Central memory CD4-positive, alpha-beta T cell (primary cell): ENCODE data around the gene COL27A1.

Experiments
- DNase-seq: peaks from one replicate; pipeline ENCODE4 v3.0.0; 2022

COL27A1 gene

DNA sequence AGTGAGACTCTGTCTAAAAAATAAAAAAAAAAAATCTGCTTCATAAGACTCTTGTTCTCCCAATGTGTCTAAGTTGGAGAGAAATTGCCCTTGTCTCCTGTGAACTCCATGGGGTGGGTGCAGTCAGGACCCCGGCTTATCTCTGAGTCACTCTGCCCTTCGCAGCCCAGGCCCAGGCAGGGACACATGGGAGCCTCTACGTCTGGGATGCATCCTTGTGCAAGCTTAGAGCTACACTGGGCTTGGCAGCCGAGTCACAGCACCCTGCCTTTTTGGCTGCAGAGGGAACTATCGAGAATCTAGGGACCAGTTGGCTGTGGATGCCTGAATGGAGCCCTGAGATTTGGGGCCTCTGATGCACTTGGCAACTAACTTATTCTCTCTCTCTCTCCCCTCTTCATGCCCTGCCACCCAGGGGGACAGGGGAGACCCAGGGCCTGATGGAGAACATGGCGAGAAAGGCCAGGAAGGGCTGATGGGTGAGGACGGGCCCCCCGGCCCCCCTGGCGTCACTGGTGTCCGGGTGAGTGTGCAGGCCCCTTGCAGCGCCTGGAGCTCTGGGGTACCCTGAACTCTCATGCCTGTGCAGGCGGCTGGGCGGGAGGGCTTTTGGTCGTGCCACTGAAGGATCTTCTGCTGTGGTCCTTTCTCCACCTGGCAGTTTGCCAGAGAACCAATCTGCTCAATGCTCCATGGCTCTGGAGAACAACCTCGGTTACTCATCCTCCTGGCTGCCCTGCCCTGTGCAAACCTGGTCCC lies 120.1 kb downstream of the COL27A1 start:
- DNase-seq = no peak

DNA sequence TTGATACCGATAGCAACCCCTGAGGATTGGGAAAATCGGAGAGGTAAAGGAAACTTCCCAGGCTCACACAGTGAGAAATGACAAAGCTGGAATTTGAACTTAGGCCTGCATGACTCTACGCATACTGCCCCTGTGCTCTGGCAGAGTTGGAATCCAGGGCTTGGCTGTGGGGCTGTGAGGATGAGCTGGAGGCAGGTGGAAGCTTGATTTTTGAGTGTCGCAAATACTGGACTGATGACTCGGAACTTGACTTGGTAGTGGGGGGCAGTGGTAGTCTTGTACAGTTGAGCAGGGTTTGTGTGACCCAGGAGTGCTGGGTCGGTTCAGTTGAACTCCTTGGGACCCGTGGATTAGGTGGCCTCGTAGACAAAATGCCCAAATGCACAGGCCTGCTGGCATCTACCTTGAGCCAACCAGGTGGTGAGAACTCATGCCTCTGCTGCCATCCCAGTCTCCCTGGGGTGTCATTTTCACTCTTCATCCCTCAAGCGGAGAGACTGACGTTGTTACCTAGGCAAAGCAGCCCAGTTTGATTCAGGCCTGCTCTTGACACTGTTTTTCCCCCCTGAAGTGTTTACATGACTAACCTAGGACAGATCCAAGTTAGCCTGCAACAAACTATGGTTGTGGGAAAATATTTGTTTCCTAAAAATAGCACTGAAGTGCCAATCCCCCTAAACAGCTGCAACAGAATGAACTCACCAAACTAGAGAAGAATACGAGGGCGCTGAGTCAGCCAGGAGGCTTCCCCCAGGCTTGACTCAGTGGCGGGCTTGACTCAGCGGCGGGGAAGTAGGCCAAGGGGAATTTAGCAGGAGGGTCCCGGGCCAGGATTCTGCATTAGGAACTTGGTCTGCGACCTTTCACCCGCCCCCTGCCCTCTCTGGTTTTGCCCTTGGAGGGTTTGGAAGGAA lies 121.8 kb downstream of the COL27A1 start:
- no peak for DNase-seq

DNA sequence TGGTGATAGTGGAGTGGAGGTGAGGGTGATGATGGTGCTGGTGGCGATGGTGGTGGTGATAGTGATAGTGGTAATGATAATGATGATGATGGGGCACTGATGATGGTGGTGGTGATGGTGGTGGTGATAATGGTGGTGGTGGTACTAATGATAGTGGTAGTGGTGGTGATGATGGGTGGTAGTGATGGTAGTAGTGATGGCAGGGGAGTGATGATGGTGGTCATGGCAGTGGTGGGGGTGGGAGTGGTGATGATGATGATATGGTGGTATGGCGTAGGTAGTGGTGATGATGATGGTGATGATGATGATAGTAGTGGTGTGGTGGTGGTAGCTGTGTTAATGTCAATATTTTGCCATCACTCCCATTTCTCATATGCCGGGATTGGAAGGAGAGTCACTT lies 123.0 kb downstream of the COL27A1 start:
- no peak for DNase-seq

- DNase-seq = no peak
Observed at GRCh38 chr9:114278881-114279570, 123.7 kb downstream of the COL27A1 start.

DNA sequence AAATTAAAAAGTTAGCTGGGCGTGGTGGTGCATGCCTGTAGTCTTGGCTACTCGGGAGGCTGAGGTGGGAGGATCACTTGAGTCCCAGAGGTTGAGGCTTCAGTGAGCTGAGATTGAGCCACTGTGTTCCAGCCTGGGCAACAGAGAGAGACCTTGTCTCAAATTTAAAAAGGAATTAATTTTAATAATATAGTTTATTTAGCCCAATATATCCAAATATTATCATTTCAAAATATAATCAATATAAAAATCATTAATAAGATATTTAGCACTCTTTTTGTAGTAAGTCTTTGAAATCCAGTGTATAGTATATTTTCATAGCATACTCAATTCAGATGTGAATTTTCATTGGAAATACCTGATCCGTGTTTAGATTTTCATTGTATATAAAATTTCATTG lies 124.4 kb downstream of the COL27A1 start:
- no peak for DNase-seq

GRCh38 chr9:114280636-114281472 lies 125.5 kb downstream of the COL27A1 start:
- DNase-seq = no peak

DNA sequence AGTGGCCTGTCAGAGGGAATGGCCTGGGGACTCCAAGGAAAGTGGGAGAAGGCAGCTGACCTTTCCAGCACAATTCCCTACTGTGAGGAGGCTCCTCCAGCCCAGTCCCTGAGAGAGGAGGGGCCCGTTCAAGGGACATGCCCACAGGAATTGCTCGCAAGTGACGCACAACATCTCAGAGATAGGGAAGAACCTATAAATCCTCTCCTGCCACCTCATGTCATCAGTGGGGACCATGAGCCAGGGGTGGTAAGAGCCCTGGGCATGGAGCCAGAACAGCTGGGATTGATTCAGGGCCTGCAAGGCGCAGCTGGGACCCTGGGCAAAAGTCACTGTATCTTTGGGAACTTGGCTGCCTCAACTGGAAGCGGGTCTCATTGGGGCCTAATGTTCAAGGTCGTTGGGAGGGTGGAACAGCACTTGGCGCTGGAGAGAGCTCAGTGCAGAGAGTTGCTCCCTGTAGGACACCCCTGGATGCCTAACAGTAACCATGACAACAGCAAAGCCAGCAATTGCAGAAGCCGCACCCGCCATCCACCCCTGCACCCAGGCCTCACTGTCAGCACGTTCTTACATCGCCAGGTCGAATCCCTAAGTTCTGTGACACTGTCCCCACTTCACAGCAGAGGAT lies 126.3 kb downstream of the COL27A1 start:
- no peak for DNase-seq

DNA sequence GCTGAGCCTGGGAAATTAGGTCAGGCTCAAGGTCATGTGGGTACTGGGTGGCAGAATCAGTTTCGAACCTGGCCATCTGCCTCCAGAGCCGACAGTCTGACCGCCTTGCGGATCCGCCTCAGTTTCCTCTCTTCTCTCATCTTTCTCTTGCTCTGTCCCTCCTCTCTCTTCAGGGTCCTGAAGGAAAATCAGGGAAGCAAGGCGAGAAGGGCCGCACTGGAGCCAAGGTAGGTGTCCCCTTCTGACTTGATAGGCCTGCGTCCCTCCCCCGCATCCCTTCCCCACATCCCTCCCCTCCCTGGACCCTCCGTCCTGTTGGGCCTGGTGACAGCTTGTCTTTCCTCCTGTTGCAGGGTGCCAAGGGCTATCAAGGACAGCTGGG lies 126.8 kb downstream of the COL27A1 start:
- no peak for DNase-seq

- DNase-seq = no peak
Observed at GRCh38 chr9:114282507-114282906, 127.2 kb downstream of the COL27A1 start.

- DNase-seq = no peak
Observed at GRCh38 chr9:114282926-114283325, 127.6 kb downstream of the COL27A1 start.

GRCh38 chr9:114283551-114284111 lies 128.3 kb downstream of the COL27A1 start:
- DNase-seq = no peak

GRCh38 chr9:114284316-114285060 lies 129.2 kb downstream of the COL27A1 start:
- DNase-seq = no peak

- DNase-seq = no peak
Observed at GRCh38 chr9:114285166-114285867, 130.0 kb downstream of the COL27A1 start.

GRCh38 chr9:114286146-114286679 lies 130.9 kb downstream of the COL27A1 start:
- DNase-seq = no peak

DNA sequence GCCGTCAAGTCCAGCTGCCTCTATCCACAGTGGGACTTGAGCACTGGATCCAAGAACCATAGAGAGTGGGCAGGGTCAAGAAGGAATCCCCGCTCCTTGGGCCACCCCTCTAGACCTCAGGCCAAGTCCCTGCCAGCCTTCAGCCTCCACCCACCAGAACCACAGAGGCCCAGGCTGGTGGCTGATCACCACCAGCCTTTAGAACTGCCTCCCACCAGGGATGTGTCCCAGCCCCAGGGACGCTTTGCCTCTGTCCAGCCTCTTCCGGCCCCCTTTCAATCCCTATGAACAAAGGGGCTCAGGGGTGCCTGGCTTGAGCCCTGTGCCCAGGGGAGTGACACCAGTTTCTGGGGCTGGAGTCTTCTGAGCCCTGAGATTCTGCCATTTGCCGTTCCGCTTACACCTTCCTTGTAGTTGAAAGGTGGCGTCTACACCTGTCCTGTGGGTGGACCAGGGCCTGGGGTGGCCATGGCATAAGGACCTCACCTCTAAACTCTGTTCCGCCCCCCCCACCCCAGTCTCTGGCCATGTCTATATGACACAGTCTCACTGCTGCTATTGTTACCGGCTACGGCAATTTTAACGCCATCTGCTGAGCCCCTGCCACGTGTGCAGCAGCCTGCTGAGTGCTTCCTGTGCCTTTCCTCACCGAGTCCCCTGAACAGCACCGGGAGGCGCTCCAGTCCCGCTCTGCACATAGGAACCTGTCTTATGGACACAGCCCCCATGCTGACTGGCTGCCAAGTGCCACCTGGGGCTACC lies 131.8 kb downstream of the COL27A1 start:
- DNase-seq = no peak

DNA sequence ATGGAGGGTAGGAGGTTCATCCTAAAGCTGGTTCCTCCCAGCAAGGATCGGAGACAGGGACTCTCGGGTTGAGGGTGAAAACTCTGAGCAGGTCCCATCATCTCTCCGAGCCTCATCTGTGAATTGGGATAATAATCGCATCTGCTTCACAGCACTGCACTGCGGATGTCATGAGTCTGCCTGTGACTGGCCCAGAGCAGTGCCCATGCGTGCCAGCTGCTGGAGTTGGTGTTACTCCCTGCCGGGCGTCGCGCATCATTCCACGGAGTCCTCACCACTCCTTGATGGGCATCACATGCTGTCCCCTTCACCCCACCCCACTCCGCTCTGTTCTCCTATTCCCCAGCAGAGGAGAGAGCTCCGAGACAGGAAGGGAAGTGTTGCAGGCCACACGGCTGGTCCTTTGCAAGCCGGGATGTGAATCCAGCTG lies 132.4 kb downstream of the COL27A1 start:
- DNase-seq = no peak

DNA sequence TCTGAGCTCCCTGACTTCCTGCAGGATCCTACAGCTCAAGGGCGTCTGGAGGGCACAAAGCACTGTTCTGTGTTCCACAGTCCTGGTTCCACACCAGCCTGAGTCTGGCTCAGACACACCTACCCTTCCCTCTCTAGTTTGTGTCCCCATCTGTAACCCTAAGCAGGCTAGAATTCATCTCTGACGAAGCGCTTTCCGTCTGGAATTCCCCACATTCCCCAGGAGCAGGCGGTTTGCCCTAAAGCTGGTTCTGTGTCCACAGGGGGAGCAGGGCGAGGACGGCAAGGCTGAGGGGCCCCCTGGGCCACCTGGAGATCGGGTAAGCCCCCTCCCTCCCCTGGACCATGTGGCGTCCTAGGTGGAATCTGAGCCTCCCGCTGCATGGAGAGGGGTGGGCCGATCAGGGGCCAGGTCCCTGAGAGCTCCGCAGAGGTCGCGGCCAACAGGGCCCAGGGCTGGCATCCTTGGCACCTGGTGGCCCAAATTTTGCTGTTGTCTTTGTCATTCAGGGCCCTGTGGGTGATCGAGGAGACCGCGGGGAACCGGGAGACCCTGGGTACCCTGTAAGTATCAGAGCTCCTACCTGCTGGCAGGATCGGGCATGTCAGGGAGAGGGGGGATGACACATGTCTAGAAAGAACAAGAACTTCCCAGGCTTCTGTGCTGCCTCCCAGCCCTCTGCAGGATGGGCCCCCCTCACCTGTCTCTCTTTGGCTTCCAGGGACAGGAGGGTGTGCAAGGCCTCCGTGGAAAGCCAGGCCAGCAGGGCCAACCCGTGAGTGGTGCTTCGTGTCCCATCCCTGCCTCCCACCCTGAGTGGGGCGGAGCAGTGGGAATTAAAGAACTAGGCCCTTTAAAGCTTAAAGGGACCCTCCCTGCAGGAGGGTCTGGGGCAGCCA lies 133.1 kb downstream of the COL27A1 start:
- DNase-seq = no peak

DNA sequence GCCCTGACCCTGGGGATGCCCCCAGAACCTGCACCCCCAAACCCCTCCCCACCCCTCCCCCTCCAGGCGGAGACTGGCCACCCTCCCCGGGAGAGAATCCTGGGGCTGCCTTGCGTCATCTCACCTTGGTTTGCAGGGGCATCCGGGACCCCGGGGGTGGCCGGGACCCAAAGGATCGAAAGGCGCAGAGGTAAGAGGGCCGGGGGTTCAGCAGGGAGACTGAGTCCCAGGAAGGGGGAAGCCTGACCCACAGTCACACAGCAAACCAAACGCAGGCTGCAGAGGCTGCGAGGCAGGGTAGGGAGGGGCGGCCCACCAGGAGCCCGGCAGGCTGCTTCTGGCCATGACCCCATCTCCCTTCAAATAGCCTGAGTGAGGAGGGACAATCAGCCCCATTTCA lies 133.8 kb downstream of the COL27A1 start:
- DNase-seq = no peak
